ENCODE results near the gene COBL.

- TF ChIP-seq POLR2A (IDR thresholded peaks at IDR 0.05): no peak
- no peak for TF ChIP-seq CTCF (IDR thresholded peaks at IDR 0.05)
These were observed 208.5 kb downstream of the COBL start for GRCh38 chr7:51108134-51108533.

All from uterus (tissue), 2 donors.